Measurements from ENCODE around the gene NOC4L. TPM values are rescaled to one million over a fixed set of nuclear protein-coding genes. Genes with fewer than 3 reads are reported as not detected.
A peak's percentile ranks its signal among the peaks of the same experiment; 100 is the strongest.
"Not testable (repeated sequence)": the region's sequence is repeated elsewhere in the genome, so short reads cannot be mapped to it uniquely, and the experiment has no call there.

Gene NOC4L
- total RNA-seq, 1 donor from 2014 or later, result 23.2 TPM

- DNase-seq (ENCODE audit: extremely low read depth, low read depth, low spot score), result no peak
These were observed 2.1 kb upstream of the NOC4L start for GRCh38 chr12:132141976-132142678.

DNA sequence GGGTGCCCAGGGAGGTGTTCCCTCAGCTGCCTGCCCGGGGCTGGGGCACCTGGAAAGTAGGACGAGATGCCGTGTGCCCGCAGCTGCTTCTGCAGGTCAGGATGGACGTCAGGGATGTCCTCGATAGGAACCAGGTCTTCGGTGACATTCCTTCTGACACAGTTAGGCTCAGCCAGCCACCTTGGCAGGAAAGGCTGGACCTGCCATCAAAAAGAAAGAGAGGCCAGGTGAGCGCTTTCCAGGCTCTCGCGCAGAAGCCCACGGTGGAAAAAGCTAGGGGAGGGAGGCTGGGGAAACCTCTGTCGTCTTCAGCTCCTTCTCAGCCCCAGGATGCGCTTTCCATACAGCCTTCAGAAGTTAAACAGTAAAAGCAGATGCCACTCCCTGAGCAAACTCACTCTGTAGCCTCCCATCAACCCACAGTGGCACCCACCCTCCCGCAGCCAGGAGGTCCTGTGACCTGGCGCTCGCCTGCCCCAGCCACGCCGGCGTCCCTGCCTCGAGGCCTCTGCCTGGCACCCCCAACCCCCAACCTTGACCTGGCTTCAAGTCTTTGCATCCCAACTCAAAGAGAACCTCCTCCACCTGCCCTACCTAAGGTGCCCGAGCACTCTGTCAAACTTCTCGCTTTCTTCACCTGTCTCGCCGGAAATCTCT lies 1.4 kb upstream of the NOC4L start:
- no peak for DNase-seq (ENCODE audit: extremely low read depth, low read depth, low spot score)

DNA sequence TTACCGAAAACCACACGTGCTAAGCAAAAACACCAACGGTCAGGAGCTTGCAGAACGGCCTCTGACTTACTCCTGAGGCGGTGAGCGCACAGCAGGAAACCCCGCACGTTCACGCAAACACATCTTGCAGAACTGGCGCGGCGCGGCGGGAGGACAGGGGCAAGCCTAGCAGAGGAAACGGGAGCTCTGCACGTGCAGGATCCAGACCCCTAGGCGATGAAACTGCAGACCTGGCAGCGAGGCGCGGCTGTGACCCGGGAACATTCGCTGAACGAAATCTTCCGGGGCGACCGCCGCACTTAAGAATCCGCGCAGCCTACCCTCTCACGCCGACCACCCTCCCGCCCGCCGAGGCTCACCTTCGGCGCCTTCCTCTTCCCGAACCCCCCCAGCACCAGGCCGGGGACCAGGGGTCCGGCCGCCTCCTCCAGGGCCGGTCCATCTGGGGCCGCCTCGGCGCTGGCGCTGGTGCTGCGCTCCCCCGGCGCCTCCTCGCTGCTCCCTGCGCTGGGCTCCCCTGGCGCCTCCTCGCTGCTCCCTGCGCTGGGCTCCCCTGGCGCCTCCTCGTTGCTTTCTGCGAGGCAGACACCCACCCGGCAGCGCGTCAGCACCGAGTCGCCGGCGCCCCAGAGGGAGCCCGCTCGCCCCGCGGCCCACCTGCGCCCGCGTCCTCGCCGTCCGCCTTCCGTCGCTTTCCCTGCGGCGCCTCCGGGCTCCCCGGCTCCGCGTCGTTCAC lies 753 bp upstream of the NOC4L start:
- DNase-seq (ENCODE audit: extremely low read depth, low read depth, low spot score), result no peak

GRCh38 chr12:132144810-132145168 lies 532 bp downstream of the NOC4L start:
- no peak for DNase-seq (ENCODE audit: extremely low read depth, low read depth, low spot score)

DNA sequence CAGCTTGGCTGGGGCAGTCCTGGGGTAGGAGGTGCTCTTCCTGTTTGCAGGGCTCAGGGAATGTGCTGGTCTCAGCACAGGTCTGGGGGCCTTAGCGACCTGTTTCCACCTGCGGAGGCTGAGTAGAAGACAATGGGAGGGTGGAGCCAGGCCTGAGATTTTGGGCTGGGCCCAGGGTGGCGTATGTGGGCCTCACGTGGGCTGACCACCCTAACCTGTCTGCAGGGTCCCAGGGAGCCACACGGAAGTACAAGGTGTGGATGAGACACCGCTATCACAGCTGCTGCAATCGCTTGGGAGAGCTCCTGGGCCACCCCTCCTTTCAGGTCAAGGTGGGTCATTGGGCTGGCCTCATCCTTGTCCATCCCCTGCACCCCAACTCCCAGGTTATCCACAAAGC lies 1.1 kb downstream of the NOC4L start:
- DNase-seq (ENCODE audit: extremely low read depth, low read depth, low spot score), result no peak

DNA sequence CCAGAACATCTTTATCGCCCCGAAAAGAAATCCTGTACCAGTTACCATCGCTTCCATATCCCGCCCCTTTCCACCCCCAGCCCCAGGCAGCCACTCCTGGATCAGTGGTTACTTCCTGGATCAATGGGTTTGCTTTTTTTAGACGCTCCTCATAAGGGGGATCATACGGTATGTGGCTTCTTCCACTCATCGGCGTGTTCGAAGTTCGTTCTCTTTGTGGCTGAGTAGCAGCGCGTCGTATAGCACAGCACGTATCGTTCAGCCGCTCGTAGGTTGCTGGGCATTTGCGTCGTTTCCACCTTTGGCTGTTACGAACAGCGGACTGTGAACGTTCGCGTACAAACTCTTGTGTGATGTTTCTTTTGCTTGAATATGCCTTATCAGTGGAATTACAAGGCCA lies 1.8 kb downstream of the NOC4L start:
- no peak for DNase-seq (ENCODE audit: extremely low read depth, low read depth, low spot score)

GRCh38 chr12:132146772-132147422 lies 2.6 kb downstream of the NOC4L start:
- no peak for DNase-seq (ENCODE audit: extremely low read depth, low read depth, low spot score)

- DNase-seq (ENCODE audit: extremely low read depth, low read depth, low spot score), result no peak
These were observed 3.4 kb downstream of the NOC4L start for GRCh38 chr12:132147423-132148367.

GRCh38 chr12:132148368-132149045 lies 4.2 kb downstream of the NOC4L start:
- DNase-seq (ENCODE audit: extremely low read depth, low read depth, low spot score), result no peak

- DNase-seq (ENCODE audit: extremely low read depth, low read depth, low spot score), result not testable (repeated sequence)
These were observed 5.3 kb downstream of the NOC4L start for GRCh38 chr12:132149526-132149925.

- no peak for DNase-seq (ENCODE audit: extremely low read depth, low read depth, low spot score)
These were observed 6.5 kb downstream of the NOC4L start for GRCh38 chr12:132150780-132151144.

- DNase-seq (ENCODE audit: extremely low read depth, low read depth, low spot score), result no peak
These were observed 7.0 kb downstream of the NOC4L start for GRCh38 chr12:132151145-132151765.

DNA sequence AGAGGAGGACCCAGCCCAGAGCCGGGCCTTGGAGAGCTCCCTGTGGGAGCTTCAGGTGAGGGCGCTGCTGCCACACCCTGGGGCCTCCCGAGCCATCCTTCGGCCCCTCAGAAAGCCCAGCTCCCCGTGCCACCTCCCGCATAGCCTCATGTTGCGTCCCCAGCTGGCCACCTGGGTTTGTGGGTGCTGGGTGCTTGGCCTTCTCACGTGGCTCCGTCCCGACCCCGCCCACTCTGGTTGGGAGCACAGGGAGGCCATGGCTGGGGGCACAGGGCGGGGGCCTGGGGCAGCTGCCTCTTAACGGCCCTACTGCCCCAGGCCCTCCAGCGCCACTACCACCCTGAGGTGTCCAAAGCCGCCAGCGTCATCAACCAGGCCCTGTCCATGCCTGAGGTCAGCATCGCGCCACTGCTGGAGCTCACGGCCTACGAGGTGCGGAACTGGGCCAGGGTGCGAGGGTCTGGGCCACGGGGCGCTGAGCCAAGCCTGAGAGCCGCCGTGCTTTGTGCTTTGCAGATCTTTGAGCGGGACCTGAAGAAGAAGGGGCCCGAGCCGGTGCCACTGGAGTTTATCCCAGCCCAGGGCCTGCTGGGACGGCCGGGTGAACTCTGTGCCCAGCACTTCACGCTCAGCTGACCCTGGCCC lies 7.6 kb downstream of the NOC4L start:
- no peak for DNase-seq (ENCODE audit: extremely low read depth, low read depth, low spot score)

- DNase-seq (ENCODE audit: extremely low read depth, low read depth, low spot score), result no peak
These were observed 8.2 kb downstream of the NOC4L start for GRCh38 chr12:132152411-132152821.

- DNase-seq (ENCODE audit: extremely low read depth, low read depth, low spot score), result no peak
These were observed 8.7 kb downstream of the NOC4L start for GRCh38 chr12:132152953-132153352.

- peak; percentile 12 for DNase-seq (ENCODE audit: extremely low read depth, low read depth, low spot score)
These were observed 9.5 kb downstream of the NOC4L start for GRCh38 chr12:132153501-132154340.

GRCh38 chr12:132154341-132154761 lies 10.1 kb downstream of the NOC4L start:
- DNase-seq (ENCODE audit: extremely low read depth, low read depth, low spot score), result no peak

All from glomerular endothelial cell (primary cell).